CD14-positive monocyte (primary cell): ENCODE results near the gene GALNT1. TPM values are rescaled to one million over a fixed set of nuclear protein-coding genes. Genes with fewer than 3 reads are reported as not detected.

ENCODE experiments used
- DNase-seq, 3 donors: peaks; one replicate each; pipeline ENCODE4 v3.0.0-alpha.2; 2011 to 2022
- H2AFZ ChIP-seq: 2 replicates; pipeline ENCODE4 v1.6.0; 2012; ENCODE audit warnings: mild to moderate bottlenecking, low read depth, low read length, inconsistent platforms; ENCODE audit not compliant: insufficient read depth, poor library complexity, severe bottlenecking
- H3K27ac ChIP-seq, 2 donors: 1 replicate in 1 of 2; 2 replicates in 1 of 2; pipeline ENCODE4 v1.5.1; 2012 to 2013; ENCODE audit warnings: low read length in 2 of 2, control low read depth in 1 of 2, inconsistent platforms in 1 of 2, low read depth in 1 of 2, mild to moderate bottlenecking in 1 of 2
- H3K27me3 ChIP-seq, 2 donors: one replicate each; pipeline versions ENCODE4 v1.6.0 to v1.6.1; 2011 to 2013; ENCODE audit warnings: low read length in 2 of 2; ENCODE audit not compliant: control insufficient read depth in 2 of 2, insufficient read depth in 2 of 2
- H3K36me3 ChIP-seq, 2 donors: replicated peaks in 1 of 2; 1 replicate in 1 of 2; 2 replicates in 1 of 2; pipeline versions ENCODE4 v1.5.1 to v1.6.1; 2012 to 2013; ENCODE audit warnings: low read length in 2 of 2, control low read depth in 1 of 2, inconsistent platforms in 1 of 2, mild to moderate bottlenecking in 1 of 2; ENCODE audit not compliant: insufficient read depth in 2 of 2, control insufficient read depth in 1 of 2
- H3K4me1 ChIP-seq, 2 donors: 1 replicate in 1 of 2; 2 replicates in 1 of 2; pipeline versions ENCODE4 v1.5.1 to v1.6.1; 2012 to 2013; ENCODE audit warnings: low read length in 2 of 2, control low read depth in 1 of 2, inconsistent platforms in 1 of 2, mild to moderate bottlenecking in 1 of 2, moderate library complexity in 1 of 2; ENCODE audit not compliant: insufficient read depth in 2 of 2, control insufficient read depth in 1 of 2
- H3K4me2 ChIP-seq: replicated peaks from 2 replicates; pipeline ENCODE3; 2012; ENCODE audit warnings: low read length, moderate library complexity, mild to moderate bottlenecking; ENCODE audit not compliant: poor library complexity, severe bottlenecking; ENCODE audit errors: extremely low read depth
- H3K4me3 ChIP-seq, 3 experiments: fragments of 200-600 bp in 1 of 3; sonication (generic) in 1 of 3; replicated peaks in 1 of 3; 1 replicate in 2 of 3; 2 replicates in 1 of 3; pipeline ENCODE4 v1.5.1; 2011 to 2013; ENCODE audit warnings: low read length in 3 of 3, mild to moderate bottlenecking in 3 of 3, control low read depth in 2 of 3, low read depth in 2 of 3, inconsistent platforms in 1 of 3, moderate library complexity in 1 of 3
- H3K79me2 ChIP-seq: 2 replicates; pipeline ENCODE4 v1.6.0; 2012; ENCODE audit warnings: mild to moderate bottlenecking, control low read depth, inconsistent platforms, low read length, moderate library complexity; ENCODE audit not compliant: insufficient read depth
- H3K9ac ChIP-seq: 2 replicates; pipeline ENCODE4 v1.6.0; 2017; ENCODE audit warnings: low read length, mild to moderate bottlenecking; ENCODE audit not compliant: insufficient read depth, poor library complexity, severe bottlenecking
- H3K9me3 ChIP-seq, 2 donors: replicated peaks in 1 of 2; 1 replicate in 1 of 2; 2 replicates in 1 of 2; pipeline versions ENCODE4 v1.5.1 to v1.6.1; 2012 to 2013; ENCODE audit warnings: low read length in 2 of 2, control low read depth in 1 of 2; ENCODE audit not compliant: control insufficient read depth in 1 of 2, insufficient read depth in 1 of 2
- H4K20me1 ChIP-seq: 2 replicates; pipeline ENCODE4 v1.6.0; 2012; ENCODE audit warnings: mild to moderate bottlenecking, low read length, control low read depth, moderate library complexity; ENCODE audit not compliant: insufficient read depth
- H3K27ac Mint-ChIP-seq, 7 donors: one replicate each; pipeline ENCODE4 v1.8.0; 2020; ENCODE audit warnings: mild to moderate bottlenecking in 7 of 7, mixed read lengths in 7 of 7, moderate library complexity in 6 of 7, inconsistent platforms in 2 of 7
- H3K27me3 Mint-ChIP-seq, 3 donors: one replicate each; pipeline ENCODE4 v1.8.0; 2021 to 2022; ENCODE audit warnings: low read depth in 3 of 3, mild to moderate bottlenecking in 3 of 3, mixed read lengths in 3 of 3, moderate library complexity in 3 of 3, inconsistent platforms in 1 of 3
- H3K36me3 Mint-ChIP-seq, 2 donors: one replicate each; pipeline ENCODE4 v1.8.0; 2020; ENCODE audit warnings: mixed read lengths in 2 of 2, inconsistent platforms in 1 of 2, mild to moderate bottlenecking in 1 of 2
- H3K4me1 Mint-ChIP-seq: one replicate; pipeline ENCODE4 v1.8.0; 2020; ENCODE audit warnings: mild to moderate bottlenecking, mixed read lengths
- H3K4me3 Mint-ChIP-seq, 2 donors: one replicate each; pipeline ENCODE4 v1.8.0; 2020; ENCODE audit warnings: mild to moderate bottlenecking in 2 of 2, mixed read lengths in 2 of 2, moderate library complexity in 1 of 2
- H3K9me3 Mint-ChIP-seq, 7 donors: one replicate each; pipeline ENCODE4 v1.8.0; 2020 to 2022; ENCODE audit warnings: mixed read lengths in 7 of 7, mild to moderate bottlenecking in 6 of 7, moderate library complexity in 6 of 7, inconsistent platforms in 2 of 7
- CTCF ChIP-seq: fragments of 200-600 bp; IDR thresholded peaks from one replicate; pipeline ENCODE4 v1.8.0; 2022; ENCODE audit warnings: antibody characterized with exemption, mild to moderate bottlenecking
- WGBS: methylation state at CpG from one replicate; pipeline ENCODE4 v1.1.5; 2013; ENCODE audit warnings: missing lambda C conversion rate; ENCODE audit not compliant: insufficient coverage; 5-methylcytosine and 5-hydroxymethylcytosine counted together
- intact Hi-C, 2 donors: fragments of 100-400 bp; cut with micrococcal nuclease; formaldehyde crosslinking; loops; one replicate each; pipeline versions ENCODE4 v1.15.0 to v1.15.1; 2023
- polyA plus RNA-seq, 3 donors: library from polyadenylated mRNA; depleted of rRNA in 1 of 3; unstranded in 2 of 3; stranded (reverse) in 1 of 3; fragments of 300-500 nt in 2 of 3; fragments of >200 nt in 1 of 3; fragmentation: Illumina TruSeq in 2 of 3; gene quantifications; 1 replicate in 2 of 3; 2 replicates in 1 of 3; pipeline ENCODE4 v1.2.3, GENCODE V29; 2012 to 2021

GALNT1 gene
- polyA plus RNA-seq, 3 donors = 16.8 to 58.5 (median 22.9) TPM

GRCh38 chr18:35625232-35625631 lies 43.7 kb downstream of the GALNT1 start:
- no peaks in the 10 kb centered on the region for H3K27me3 Mint-ChIP-seq
- 100% methylated on average over 2 of the region's 2 CpGs for WGBS
- Histone ChIP-seq H3K27ac (no peak overlapping the region), H4K20me1 (peaks cover 5% of the 10 kb centered on the region), H3K27me3 (no peaks in the 10 kb centered on the region), H3K79me2 (peaks cover 37% of the 10 kb centered on the region), H3K4me1 (peaks cover 6 to 7% of the 10 kb centered on the region in 2 donors), H2AFZ (no peak overlapping the region), H3K4me2 (no peak overlapping the region), H3K36me3 (peaks cover 0 to 11% of the 10 kb centered on the region in 2 donors), H3K9ac (no peak overlapping the region), H3K4me3 (no peak overlapping the region), H3K9me3 (peaks cover 15 to 17% of the 10 kb centered on the region in 2 donors)
- peak overlapping the region in 1 of 7 donors; percentile 5 for H3K27ac Mint-ChIP-seq
- H3K9me3 Mint-ChIP-seq = peaks cover 30 to 38% (median 33%) of the 10 kb centered on the region in 7 donors
- DNase-seq = no peak
- H3K36me3 Mint-ChIP-seq = peaks cover 18 to 31% of the 10 kb centered on the region in 2 donors
- no peak for TF ChIP-seq CTCF
- no peak overlapping the region for H3K4me3 Mint-ChIP-seq
- intact Hi-C loops = no loop called here
- H3K4me1 Mint-ChIP-seq = peaks cover 28% of the 10 kb centered on the region

- H3K9ac ChIP-seq = no peak overlapping the region
- peaks cover 0 to 12% of the 10 kb centered on the region in 2 donors for H3K9me3 ChIP-seq
- H3K27me3 ChIP-seq = no peaks in the 10 kb centered on the region
- no peaks in the 10 kb centered on the region for H3K27me3 Mint-ChIP-seq
- no peaks in the 10 kb centered on the region for H3K36me3 ChIP-seq
- H3K4me1 Mint-ChIP-seq = peaks cover 2% of the 10 kb centered on the region
- H3K27ac Mint-ChIP-seq = no peak overlapping the region
- no peak overlapping the region for H3K27ac ChIP-seq
- H3K79me2 ChIP-seq = no peaks in the 10 kb centered on the region
- intact Hi-C loops = no loop called here
- H4K20me1 ChIP-seq = no peaks in the 10 kb centered on the region
- no peaks in the 10 kb centered on the region for H3K4me1 ChIP-seq
- no peak overlapping the region for H2AFZ ChIP-seq
- no peak for TF ChIP-seq CTCF
- no peak for DNase-seq
- H3K36me3 Mint-ChIP-seq = peaks cover 6 to 7% of the 10 kb centered on the region in 2 donors
- H3K9me3 Mint-ChIP-seq = peaks cover 6 to 31% (median 12%) of the 10 kb centered on the region in 7 donors
- no peak overlapping the region for H3K4me3 Mint-ChIP-seq
- H3K4me2 ChIP-seq = no peak overlapping the region
- H3K4me3 ChIP-seq = no peak overlapping the region
These were observed 52.2 kb downstream of the GALNT1 start for GRCh38 chr18:35633761-35634160.
